Measurements from ENCODE around the gene ACOX3. TPM values are rescaled to one million over a fixed set of nuclear protein-coding genes. Genes with fewer than 3 reads are reported as not detected.

ACOX3 gene
- total RNA-seq, 1 experiment from 2014 or later: 12.2 TPM

- ATAC-seq (no peak), DNase-seq (no peak)
- H3K27ac ChIP-seq (ENCODE audit: low read length): no peak overlapping the region
- H3F3A ChIP-seq (ENCODE audit: low read length, unreplicated experiment): no peaks in the 10 kb centered on the region
- H3K4me2 ChIP-seq (ENCODE audit: low read length): no peak overlapping the region
- TF ChIP-seq, protein P1, sequence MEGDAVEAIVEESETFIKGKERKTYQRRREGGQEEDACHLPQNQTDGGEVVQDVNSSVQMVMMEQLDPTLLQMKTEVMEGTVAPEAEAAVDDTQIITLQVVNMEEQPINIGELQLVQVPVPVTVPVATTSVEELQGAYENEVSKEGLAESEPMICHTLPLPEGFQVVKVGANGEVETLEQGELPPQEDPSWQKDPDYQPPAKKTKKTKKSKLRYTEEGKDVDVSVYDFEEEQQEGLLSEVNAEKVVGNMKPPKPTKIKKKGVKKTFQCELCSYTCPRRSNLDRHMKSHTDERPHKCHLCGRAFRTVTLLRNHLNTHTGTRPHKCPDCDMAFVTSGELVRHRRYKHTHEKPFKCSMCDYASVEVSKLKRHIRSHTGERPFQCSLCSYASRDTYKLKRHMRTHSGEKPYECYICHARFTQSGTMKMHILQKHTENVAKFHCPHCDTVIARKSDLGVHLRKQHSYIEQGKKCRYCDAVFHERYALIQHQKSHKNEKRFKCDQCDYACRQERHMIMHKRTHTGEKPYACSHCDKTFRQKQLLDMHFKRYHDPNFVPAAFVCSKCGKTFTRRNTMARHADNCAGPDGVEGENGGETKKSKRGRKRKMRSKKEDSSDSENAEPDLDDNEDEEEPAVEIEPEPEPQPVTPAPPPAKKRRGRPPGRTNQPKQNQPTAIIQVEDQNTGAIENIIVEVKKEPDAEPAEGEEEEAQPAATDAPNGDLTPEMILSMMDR (conservative IDR thresholded peaks at IDR 0.05; ENCODE audit: low read depth, low read length): no peak
- no peaks in the 10 kb centered on the region for H4K20me1 ChIP-seq (ENCODE audit: low read length)
- intact Hi-C loops (cut with micrococcal nuclease): no loop called here
- CTCF ChIA-PET: no interaction called here
- POLR2A ChIA-PET (ENCODE audit: unreplicated experiment): no interaction called here
- no peaks in the 10 kb centered on the region for H3K79me2 ChIP-seq (ENCODE audit: low read length)
- H3K9ac ChIP-seq (ENCODE audit: low read length): no peak overlapping the region
- no TSS peak for BruUV-seq (replicated peaks)
- no peaks in the 10 kb centered on the region for H3K9me2 ChIP-seq (replicated peaks; ENCODE audit: low read length)
- no peak overlapping the region for H2AFZ ChIP-seq (ENCODE audit: low read length)
- no peaks in the 10 kb centered on the region for H3K27me3 ChIP-seq (ENCODE audit: low read length)
- H3K4me1 ChIP-seq (ENCODE audit: insufficient read depth, low read length): no peaks in the 10 kb centered on the region
- H3K36me3 ChIP-seq (ENCODE audit: low read depth, low read length): no peaks in the 10 kb centered on the region
- H3K4me3 ChIP-seq (ENCODE audit: low read length): no peak overlapping the region
- H3K9me3 ChIP-seq (ENCODE audit: low read length): no peaks in the 10 kb centered on the region
Measured at GRCh38 chr4:8401665-8402064, 38.9 kb downstream of the ACOX3 start.

DNA sequence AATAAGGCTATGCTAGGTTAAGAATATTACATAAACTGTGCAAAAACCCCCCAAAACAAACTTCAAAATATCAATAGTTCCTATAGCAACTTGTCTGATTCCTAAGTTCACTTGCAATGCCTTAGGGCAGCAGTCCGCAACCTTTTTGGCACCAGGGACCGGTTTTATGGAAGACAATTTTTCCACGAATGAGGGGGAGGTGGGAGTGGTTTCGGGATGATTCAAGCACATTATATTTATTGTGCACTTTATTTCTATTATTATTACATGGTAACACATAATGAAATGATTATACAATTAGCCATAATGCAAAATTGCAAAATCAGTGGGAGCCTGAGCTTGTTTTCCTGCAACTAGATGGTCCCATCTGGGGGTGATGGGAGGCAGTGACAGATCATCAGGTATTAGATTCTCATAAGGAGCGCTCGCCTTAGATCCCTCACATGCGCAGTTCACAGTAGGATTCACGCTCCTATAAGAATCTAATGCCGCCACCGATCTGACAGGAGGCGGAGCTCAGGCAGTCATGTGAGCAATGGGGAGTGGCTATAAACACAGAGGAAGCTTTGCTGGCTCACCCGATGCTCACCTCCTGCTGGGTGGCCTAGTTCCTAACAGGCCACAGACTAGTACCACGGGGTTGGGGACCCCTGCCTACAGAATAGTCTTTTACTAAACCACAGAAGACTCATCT lies 39.7 kb downstream of the ACOX3 start:
- Histone ChIP-seq H3K9ac (ENCODE audit: low read length) (no peak overlapping the region), H3K9me2 (replicated peaks; ENCODE audit: low read length) (no peaks in the 10 kb centered on the region), H3K36me3 (ENCODE audit: low read depth, low read length) (no peaks in the 10 kb centered on the region), H3K9me3 (ENCODE audit: low read length) (no peaks in the 10 kb centered on the region), H3F3A (ENCODE audit: low read length, unreplicated experiment) (no peaks in the 10 kb centered on the region), H2AFZ (ENCODE audit: low read length) (no peak overlapping the region), H3K27ac (ENCODE audit: low read length) (no peak overlapping the region), H4K20me1 (ENCODE audit: low read length) (no peaks in the 10 kb centered on the region), H3K4me3 (ENCODE audit: low read length) (no peak overlapping the region), H3K4me2 (ENCODE audit: low read length) (no peak overlapping the region), H3K27me3 (ENCODE audit: low read length) (no peaks in the 10 kb centered on the region), H3K79me2 (ENCODE audit: low read length) (no peaks in the 10 kb centered on the region), H3K4me1 (ENCODE audit: insufficient read depth, low read length) (no peaks in the 10 kb centered on the region)
- ATAC-seq: no peak
- TF ChIP-seq EZH2 (IDR thresholded peaks at IDR 0.05; ENCODE audit: low read length, unreplicated experiment): no peak
- TF ChIP-seq, protein P1 (conservative IDR thresholded peaks at IDR 0.05; ENCODE audit: low read depth, low read length): no peak
- no peak for TF ChIP-seq EZH2phosphoT487 (IDR thresholded peaks at IDR 0.05; ENCODE audit: borderline replicate concordance, low read length)
- CTCF ChIA-PET: no interaction called here
- DNase-seq: no peak
- BruUV-seq (replicated peaks): no TSS peak
- intact Hi-C loops (cut with micrococcal nuclease): no loop called here
- POLR2A ChIA-PET (ENCODE audit: unreplicated experiment): no interaction called here

- H3K9me2 ChIP-seq (replicated peaks; ENCODE audit: low read length): no peaks in the 10 kb centered on the region
- no peaks in the 10 kb centered on the region for H3K36me3 ChIP-seq (ENCODE audit: low read depth, low read length)
- ChIA-PET POLR2A (ENCODE audit: unreplicated experiment) (no interaction called here), CTCF (no interaction called here)
- no TSS peak for BruUV-seq (replicated peaks)
- H3F3A ChIP-seq (ENCODE audit: low read length, unreplicated experiment): no peaks in the 10 kb centered on the region
- TF ChIP-seq, protein P1 (conservative IDR thresholded peaks at IDR 0.05; ENCODE audit: low read depth, low read length): no peak
- TF ChIP-seq EZH2phosphoT487 (IDR thresholded peaks at IDR 0.05; ENCODE audit: borderline replicate concordance, low read length) (no peak), EZH2 (IDR thresholded peaks at IDR 0.05; ENCODE audit: low read length, unreplicated experiment) (no peak)
- intact Hi-C loops (cut with micrococcal nuclease): no loop called here
- H3K27ac ChIP-seq (ENCODE audit: low read length): no peak overlapping the region
- no peak overlapping the region for H2AFZ ChIP-seq (ENCODE audit: low read length)
- H3K79me2 ChIP-seq (ENCODE audit: low read length): no peaks in the 10 kb centered on the region
- no peak overlapping the region for H3K4me2 ChIP-seq (ENCODE audit: low read length)
- no peak for DNase-seq
- H3K4me1 ChIP-seq (ENCODE audit: insufficient read depth, low read length): peaks cover 1% of the 10 kb centered on the region
- H3K27me3 ChIP-seq (ENCODE audit: low read length): no peaks in the 10 kb centered on the region
- no peak overlapping the region for H3K4me3 ChIP-seq (ENCODE audit: low read length)
- no peak overlapping the region for H3K9ac ChIP-seq (ENCODE audit: low read length)
- H4K20me1 ChIP-seq (ENCODE audit: low read length): no peaks in the 10 kb centered on the region
- H3K9me3 ChIP-seq (ENCODE audit: low read length): no peaks in the 10 kb centered on the region
- ATAC-seq: no peak
Measured at GRCh38 chr4:8399298-8399697, 41.2 kb downstream of the ACOX3 start.
